Measurements from ENCODE around the gene CCDC85B.
"Not testable (repeated sequence)": the region's sequence is repeated elsewhere in the genome, so short reads cannot be mapped to it uniquely, and the experiment has no call there.

Gene CCDC85B

DNA sequence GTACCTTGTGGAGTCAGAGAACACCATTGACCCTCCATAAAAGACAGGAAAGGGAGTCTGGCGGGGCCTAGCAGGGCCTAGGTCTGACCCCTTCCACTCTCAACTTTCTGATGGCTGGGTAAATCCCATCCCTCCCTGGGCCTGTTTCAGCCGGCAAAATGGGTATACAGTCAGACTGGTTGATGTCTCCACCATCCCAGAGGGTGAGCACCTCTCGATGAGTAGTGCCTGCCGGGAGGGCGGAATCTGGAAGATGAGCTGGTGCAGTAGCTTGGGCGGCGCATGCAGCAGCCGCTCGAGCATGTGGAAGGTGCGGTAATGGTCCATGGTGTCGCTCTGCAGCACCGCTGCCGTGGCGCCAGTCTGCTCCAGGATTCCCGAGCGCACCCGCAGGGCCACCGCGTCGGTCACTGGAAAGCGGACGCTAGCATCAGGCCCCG lies 2.7 kb upstream of the CCDC85B start:
- DNase-seq (ENCODE audit: extremely low spot score): no peak
- no peak for TF ChIP-seq CTCF (IDR thresholded peaks at IDR 0.05; ENCODE audit: control extremely low read depth, extremely low read depth, low read depth, missing control alignments)
- ChIA-PET CTCF (interaction anchor here (0.7 to 19.3 kb wide), 43 partner anchors 4 to 395 kb away, joined by 3 to 535 read pairs (median 6); partner anchors contain the start of genes AP5B1, BANF1, C11orf68 and CCDC85B), POLR2A (interaction anchor here (0.6 to 1.7 kb wide), 15 partner anchors 14 to 1661 kb away, joined by 3 to 12 read pairs (median 5); partner anchors contain the start of genes CFL1, KAT5 and MAP3K11)

DNA sequence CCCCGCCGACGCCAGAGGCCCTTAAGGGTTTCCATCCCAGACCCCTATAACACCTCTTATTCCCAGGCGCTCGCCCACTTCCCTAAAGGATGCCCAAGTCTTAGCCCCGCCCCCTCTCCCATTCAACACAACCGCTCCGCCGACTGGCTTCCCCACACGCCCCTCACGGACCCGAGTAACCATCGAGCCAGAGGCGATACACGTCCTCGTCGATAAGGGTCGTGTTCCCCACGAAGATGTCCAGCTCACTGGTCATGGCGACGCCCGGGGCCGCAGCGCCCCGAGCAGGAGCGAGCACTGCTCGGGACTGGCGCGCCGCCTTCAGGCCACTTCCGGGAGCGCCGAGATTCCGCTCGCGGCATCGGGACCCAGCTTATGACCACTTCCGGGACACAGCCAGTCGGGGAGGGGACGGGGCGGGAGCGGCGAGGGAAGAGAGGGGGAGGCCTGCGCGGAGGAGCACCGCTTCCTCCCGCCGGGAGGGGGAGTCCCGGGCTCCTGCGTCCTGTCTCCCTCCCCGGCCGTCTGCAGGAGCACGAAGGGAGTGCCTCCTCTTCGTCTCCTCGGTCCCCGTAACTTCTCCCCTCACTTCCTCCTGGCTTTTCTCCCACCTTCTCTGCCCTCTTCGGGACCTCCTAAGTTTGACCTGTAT lies 2.2 kb upstream of the CCDC85B start, which contains the start of gene FIBP:
Gene FIBP, minus strand, starts transcription at position 309 of the 652 bp plus-strand sequence. Its CDS starts 53 bp downstream, at position 256.
- peak; percentile 73 for TF ChIP-seq CTCF (IDR thresholded peaks at IDR 0.05; ENCODE audit: control extremely low read depth, extremely low read depth, low read depth, missing control alignments)
- ChIA-PET POLR2A (interaction anchor here (0.6 to 1.7 kb wide), 16 partner anchors 11 to 1661 kb away, joined by 3 to 12 read pairs (median 5); partner anchors contain the start of genes CFL1, KAT5 and MAP3K11), CTCF (interaction anchor here (0.6 to 19.3 kb wide), 45 partner anchors 4 to 394 kb away, joined by 3 to 535 read pairs (median 6); partner anchors contain the start of genes AP5B1, BANF1, C11orf68 and CCDC85B)
- DNase-seq (ENCODE audit: extremely low spot score): peak; percentile 97

- peak; percentile 73 for TF ChIP-seq CTCF (IDR thresholded peaks at IDR 0.05; ENCODE audit: control extremely low read depth, extremely low read depth, low read depth, missing control alignments)
- no peak for DNase-seq (ENCODE audit: extremely low spot score)
- ChIA-PET CTCF (interaction anchor here (0.8 to 19.3 kb wide), 22 partner anchors 9 to 302 kb away, joined by 3 to 535 read pairs (median 6); partner anchors contain the start of genes AP5B1, C11orf68, CFL1 and CTSW), POLR2A (interaction anchor here (0.9 to 2.2 kb wide), 7 partner anchors 9 to 276 kb away, joined by 3 to 25 read pairs (median 4); partner anchors contain the start of genes CFL1, FOSL1, MUS81 and PCNX3)
These were observed 1.0 kb downstream of the CCDC85B start for GRCh38 chr11:65891219-65892136.

DNA sequence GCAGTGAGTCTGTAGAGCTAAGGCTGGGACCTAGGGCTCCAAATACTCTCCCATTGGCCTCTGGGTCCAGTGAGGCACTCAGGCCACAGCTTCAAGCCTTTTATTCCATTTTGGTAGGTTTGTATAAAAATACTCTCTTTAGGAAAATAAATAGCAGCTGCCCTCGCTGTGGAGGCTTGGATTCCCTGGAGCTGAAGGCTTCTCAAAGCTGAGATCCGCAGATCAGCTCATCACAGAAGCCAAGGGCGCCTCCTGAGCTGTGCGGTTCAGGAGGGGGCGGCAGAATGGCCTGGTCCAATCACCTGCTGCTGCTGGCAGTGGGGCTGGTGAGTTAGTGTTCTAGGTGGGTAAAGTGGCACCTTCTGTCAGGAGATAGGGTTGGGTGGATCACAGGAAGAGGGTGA lies 1.7 kb downstream of the CCDC85B start:
- ChIA-PET CTCF (interaction anchor here (0.7 to 19.3 kb wide), 10 partner anchors 10 to 112 kb away, joined by 3 to 535 read pairs (median 4); partner anchors contain the start of genes AP5B1, C11orf68, CFL1 and CTSW), POLR2A (interaction anchor here (1.4 to 2.2 kb wide), 2 partner anchors 9 to 23 kb away, joined by 4 to 10 read pairs; partner anchors contain the start of gene FOSL1)
- DNase-seq (ENCODE audit: extremely low spot score): not testable (repeated sequence)

DNA sequence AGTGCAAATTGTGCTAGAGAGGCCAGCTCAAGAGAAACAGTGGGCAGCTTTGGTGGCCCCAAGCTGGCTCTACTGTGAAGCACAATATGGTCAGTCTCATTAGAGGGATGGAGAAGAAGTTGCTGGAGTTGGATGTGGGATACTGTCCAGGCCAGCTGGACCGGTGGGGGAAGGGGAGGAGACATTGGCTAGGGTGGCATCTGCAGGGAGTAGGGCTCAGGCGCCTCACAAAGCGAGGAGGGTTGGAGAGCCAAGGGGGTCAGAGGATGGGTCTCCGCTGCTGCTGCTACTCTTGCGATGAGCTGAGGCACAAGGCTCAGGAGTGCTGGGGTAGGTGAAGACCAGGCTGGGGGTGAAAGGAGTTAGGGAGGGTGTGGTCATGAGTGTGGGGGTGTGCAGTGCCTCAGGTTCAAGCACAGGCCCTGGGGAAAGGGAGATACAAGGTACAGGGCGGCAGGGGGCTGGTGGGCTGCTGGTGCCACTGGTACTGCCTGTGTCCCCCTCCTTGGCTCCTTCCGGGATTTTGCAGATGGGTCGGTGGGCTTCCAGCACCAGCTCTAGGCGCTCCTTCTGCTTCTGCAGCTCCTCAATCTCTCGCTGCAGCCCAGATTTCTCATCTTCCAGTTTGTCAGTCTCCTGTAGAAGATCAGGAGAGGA lies 2.3 kb downstream of the CCDC85B start:
- DNase-seq (ENCODE audit: extremely low spot score): no peak
- ChIA-PET POLR2A (interaction anchor here (0.8 to 1.4 kb wide), 3 partner anchors 8 to 33 kb away, joined by 3 to 7 read pairs (median 4); no protein-coding TSS in a partner anchor), CTCF (interaction anchor here (0.7 to 19.3 kb wide), 9 partner anchors 10 to 112 kb away, joined by 3 to 535 read pairs (median 4); partner anchors contain the start of genes AP5B1, C11orf68, CFL1 and CTSW)
- no peak for TF ChIP-seq CTCF (IDR thresholded peaks at IDR 0.05; ENCODE audit: control extremely low read depth, extremely low read depth, low read depth, missing control alignments)

GRCh38 chr11:65894034-65894591 lies 3.6 kb downstream of the CCDC85B start:
- POLR2A ChIA-PET: no interaction called here
- no peak for DNase-seq (ENCODE audit: extremely low spot score)
- no peak for TF ChIP-seq CTCF (IDR thresholded peaks at IDR 0.05; ENCODE audit: control extremely low read depth, extremely low read depth, low read depth, missing control alignments)
- CTCF ChIA-PET: interaction anchor here (1.1 to 19.3 kb wide), 5 partner anchors 9 to 94 kb away, joined by 3 to 535 read pairs (median 80); partner anchors contain the start of genes CFL1, CTSW, EFEMP2 and FIBP
